ENCODE results near the gene POLG2.
"Not testable (repeated sequence)": the region's sequence is repeated elsewhere in the genome, so short reads cannot be mapped to it uniquely, and the experiment has no call there.

The POLG2 gene

DNA sequence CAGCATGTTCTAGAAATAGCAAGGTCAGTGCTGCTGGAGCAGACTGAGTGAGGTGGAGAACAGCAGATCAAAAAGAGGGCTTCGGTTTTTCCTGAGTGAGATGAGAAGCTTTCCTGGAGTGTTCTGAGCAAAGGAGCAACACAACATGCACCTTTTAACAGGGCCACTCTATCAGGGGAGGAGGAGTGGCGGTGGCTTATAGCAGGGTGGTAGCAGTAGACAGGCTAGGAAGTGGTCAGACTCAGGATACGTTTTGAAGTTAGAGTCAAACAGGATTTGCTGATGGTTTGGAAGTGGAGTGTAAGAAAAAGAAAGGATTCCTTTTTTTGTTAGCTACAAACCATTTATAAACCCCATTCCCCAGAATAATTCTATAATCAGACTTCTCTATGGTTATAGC is 12.5 kb downstream of the POLG2 start:
- no peak for DNase-seq (ENCODE audit: low spot score)

DNA sequence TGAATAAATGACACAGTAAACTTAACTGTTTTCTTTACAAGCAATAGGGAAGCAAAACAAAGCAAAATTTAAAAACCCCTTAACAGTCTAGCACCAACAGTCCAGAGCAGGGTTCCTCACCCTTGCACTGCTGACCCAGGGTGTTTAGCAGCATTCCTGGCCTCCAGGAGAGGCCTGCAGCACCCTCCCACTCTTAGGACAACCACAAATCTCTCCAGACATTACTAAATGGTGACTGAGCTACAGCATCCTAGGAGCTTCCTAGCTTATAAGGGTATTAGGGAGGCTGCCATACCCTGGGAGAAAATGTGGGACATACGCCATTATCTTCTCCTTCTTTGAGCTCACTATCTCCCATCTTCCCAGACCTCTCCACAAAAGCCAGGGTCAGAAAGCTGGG is 15.9 kb downstream of the POLG2 start:
- no peak for DNase-seq (ENCODE audit: low spot score)

DNA sequence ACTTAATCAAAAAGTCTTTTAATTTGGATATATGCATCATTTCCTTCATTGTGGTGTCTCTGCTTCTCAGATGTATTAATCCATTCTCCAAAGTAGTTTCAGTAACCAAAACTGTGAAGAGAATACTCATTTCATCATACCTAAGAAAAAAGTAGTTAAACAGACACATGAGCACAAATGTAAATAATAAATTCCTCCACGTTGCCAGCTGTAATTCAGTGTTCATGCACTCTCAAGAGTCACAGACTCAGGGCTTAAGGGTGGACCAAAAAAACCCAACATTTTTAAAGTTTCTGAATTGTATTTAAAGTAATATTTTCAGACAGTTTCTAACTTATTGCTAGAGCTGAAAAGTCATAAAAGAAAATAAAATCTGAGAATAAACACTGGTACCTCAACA is 19.0 kb downstream of the POLG2 start:
- DNase-seq (ENCODE audit: low spot score), result no peak

DNA sequence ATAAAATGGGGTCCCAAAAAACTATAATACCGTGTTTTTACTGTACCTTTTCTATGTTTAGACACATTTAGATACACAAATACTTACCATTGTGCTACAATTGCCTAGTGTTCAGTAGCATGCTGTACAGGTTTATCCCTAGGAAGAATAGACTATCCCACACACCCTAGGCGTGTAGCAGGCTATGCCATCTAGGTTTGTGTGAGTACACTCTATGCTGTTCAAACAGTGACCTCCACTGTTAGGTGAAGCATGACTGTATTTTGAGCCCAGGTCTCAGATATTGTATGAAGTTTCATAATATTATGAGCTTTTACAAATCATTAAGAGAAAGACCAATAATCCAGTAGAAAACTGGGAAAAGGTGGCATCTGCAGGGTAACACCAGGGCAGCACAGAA is 24.3 kb downstream of the POLG2 start:
- no peak for DNase-seq (ENCODE audit: low spot score)

DNA sequence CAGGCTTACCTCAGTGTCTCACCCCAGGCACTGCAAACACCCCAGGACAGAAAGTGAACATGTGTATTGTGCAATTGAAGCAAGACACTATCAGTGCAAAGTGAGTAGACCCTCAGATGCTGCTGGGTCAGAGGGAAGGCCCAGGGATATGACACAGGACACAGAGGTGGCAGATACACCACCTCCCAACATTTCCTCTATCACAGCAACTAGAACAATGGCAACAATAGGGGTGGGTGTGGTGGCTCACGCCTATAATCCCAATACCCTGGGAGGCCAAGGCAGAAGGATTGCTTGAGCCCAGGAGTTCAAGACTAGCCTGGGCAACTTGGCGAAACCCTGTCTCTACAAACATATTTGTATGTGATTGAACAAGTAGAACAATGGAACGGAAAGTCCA is 25.4 kb downstream of the POLG2 start:
- no peak for DNase-seq (ENCODE audit: low spot score)

DNA sequence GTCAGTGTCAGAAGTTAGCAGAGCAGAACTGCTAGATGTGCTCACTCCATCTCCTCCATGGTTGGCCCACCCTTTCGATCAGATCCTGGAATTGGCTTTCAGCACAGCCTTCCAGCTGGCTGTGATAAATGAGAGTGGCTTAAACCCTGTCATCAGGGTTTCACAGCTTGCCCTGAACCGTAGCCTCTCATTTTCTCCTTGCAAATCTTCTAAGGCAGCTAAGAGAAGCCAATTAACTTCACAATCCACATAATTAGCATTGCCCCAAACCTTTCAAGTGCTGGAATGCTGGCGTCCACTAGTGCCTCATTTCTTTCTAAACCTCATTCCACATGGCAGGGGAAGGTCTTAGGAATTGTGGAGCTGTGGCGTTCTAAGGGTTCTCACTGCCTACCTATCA is 26.2 kb downstream of the POLG2 start:
- DNase-seq (ENCODE audit: low spot score), result no peak

DNA sequence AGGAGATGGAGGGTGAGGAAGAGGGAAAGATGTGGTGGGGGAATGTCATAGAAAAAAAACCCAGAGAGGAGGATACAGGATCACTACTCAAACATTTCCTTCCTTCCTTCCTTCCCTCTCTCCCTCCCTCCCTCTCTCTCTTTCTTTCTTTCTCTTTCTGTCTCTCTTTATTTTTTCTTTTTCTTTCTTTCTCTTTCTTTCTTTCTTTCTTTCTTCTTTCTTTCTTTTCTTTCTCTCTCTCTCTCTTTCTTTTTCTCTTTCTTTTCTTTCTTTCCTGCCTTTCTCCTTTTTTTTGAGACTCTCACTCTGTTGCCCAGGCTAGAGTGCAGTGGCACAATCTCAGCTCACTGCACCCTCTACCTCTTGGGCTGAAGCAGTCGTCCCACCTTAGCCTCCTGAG is 30.0 kb downstream of the POLG2 start:
- DNase-seq (ENCODE audit: low spot score), result not testable (repeated sequence)

DNA sequence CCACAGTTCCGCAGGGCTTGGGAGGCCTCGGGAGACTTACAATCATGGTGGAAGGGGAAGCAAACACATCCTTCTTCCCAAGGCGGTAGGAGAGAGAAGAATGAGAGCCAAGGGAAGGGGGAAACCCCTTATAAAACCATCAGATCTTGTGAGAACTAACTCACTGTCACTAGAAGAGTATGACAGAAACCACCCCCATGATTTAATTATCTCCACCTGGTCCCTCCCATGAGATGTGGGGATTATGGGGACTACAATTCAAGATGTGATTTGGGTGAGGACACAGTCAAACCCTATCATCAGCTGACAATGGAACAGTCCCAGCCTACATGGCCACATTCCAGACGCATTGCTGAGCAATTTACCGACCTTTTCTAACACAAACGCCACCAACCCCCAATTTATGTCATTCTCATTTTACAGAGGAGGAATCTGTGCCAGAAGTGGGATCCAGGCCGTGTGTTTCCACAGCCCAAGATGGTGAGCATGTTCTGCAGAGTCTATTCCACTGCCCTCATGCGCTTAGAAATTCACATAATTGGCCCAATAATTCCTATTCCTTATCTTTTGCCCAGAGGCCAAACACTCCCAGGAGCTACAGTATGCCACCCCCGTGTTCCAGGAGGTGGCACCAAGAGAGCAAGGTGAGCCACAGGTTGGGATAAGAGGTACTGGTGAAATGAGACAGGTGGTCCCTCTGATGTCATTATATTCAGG is 30.7 kb downstream of the POLG2 start:
- DNase-seq (ENCODE audit: low spot score), result no peak

DNA sequence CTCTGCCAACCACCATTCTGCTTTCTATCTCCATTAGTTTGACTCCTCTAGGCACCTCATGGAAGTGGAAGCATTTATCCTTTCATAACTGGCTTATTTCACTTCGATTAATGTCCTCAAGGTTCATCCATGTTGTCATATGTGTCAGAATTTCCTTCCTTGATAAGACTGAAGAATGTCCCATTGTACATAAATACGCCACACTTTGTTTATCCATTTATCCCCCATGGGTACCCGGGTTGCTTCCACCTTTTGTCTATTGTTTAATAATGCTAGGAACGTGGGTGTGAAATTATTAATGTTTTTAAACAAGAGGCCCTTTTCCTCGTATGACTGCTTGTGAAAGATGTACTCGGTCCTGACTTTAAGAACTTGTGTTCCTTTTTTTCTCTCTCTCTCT is 35.1 kb downstream of the POLG2 start:
- DNase-seq (ENCODE audit: low spot score), result no peak

DNA sequence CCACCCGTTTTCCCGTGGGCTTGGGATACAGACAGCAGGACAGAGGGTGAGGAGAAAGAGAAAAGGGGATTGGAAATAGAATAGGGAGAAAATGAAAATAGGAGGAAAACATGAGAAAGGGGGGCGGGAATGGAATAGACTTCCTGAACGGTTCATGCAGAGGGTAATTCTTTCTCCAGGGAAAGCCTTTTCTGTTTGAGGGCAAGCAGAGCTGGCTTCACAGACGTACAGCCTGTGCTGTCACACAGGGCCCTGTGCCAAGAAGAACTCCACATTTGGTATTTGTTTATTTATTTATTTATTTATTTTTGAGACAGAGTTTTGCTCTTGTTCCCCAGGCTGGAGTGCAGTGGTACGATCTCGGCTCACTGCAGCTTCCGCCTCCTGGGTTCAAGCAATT is 35.9 kb downstream of the POLG2 start:
- no peak for DNase-seq (ENCODE audit: low spot score)

DNA sequence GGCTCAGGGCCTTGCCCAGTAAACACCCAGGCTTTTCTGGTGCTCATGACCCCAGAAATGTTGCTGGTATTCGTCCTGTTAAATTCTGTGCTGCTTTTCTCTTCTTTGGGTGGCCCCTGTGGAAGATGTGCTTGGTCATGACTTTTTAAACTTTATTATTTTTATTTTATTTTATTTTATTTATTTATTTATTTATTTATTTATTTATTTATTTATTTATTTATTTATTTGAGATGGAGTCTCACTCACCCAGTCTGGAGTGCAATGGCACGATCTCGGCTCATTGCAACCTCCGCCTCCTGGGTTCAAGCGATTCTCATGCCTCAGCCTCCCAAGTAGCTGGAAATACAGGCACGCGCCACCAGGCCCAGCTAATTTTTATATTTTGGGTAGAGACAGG is 37.0 kb downstream of the POLG2 start:
- not testable (repeated sequence) for DNase-seq (ENCODE audit: low spot score)

DNA sequence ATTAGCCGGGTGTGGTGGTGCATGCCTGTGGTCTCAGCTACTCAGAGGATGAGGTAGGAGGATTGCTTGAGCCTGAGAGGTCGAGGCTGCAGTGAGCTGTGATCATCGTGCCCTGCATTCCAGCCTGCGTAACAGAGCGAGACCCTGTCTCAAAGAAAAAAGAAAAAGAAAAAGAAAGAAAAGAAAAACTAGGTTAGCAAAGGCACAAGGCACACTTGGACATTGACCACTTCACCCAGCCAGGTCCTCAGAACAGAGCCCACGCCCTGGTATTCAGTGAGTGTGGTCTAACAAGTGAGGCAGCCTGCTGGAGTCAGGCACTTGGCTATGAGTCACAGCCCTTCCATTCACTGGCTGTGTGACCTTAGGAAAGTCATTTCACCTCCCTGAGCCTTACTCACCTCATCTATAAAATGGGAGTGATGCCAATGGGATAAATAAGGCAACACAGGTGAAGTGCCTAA is 37.5 kb downstream of the POLG2 start:
- DNase-seq (ENCODE audit: low spot score), result peak; percentile 75

DNA sequence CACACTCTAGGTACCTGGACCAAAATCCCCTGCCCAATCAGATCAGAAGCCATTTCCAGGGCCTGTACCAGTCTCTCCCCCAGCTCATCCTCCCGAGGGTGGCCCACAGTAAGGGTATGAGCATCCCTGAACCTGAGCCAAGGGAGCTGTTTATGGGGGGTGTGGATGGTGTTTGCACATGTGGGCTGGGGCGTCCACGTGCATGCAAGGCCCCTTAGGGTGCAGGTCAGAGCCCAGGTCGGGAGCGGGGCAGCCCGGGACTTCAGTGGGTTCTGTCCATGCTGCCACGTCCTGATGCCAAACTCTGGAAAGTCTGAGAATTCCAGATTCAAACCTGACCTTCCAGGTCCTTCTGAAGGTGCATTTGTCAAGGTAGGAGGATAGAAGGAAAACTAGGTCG is 38.1 kb downstream of the POLG2 start:
- no peak for DNase-seq (ENCODE audit: low spot score)

DNA sequence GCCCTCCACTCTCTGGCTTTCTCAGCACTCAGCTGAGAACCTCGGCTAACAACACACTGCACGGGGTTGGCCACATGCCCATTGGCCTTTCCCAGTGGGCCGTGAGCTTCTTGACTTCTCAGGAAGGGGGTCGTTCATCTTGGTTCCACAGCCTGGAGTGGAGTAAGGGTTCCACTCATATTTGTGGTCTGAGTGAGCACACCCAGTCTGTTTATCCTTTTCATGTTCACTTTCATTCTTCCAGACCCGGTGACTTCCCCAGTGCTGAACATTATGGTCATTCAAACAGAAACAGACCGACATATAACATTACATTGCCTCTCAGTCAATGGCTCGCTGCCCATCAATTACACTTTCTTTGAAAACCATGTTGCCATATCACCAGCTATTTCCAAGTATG is 39.7 kb downstream of the POLG2 start:
- no peak for DNase-seq (ENCODE audit: low spot score)

DNA sequence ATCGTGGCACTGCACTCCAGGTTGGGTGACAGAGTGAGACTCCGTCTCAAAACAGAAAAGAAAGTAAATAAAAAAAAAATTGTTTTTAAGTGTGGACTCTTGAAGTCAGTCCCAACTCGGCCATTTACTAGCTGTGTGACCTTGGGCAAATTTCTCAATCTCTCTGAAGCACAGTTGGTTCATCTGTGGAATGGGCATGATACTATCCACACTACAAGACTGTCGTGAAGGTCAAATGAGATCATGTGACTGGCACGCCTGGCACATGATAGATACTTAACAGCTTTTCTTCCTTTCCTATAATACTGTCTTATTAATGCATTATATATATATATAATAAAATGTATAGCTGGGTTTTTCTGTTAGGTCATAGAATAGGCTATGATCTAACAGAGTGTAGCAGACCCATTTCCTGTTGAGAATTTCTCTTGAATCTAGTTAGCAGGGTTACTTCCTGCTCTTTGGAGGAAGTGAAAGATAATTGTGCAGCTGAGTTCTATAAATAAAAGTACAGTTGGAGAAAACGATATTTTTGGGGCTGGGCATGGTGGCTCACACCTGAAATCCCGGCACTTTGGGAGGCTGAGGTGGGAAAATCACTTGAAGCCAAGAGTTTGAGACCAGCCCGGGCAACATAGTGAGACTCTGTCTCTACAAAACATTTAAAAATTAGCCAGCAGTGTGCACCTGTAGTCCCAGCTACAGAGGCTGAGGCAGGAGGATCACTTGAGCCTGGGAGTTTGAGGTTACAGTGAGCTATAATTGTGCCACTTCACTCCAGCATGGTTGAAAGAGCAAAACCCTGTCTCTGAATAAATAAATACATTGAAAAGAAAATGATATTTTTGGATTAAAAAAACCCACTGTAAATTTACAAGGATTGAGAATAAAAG is 40.6 kb downstream of the POLG2 start:
- DNase-seq (ENCODE audit: low spot score), result peak; percentile 15

DNA sequence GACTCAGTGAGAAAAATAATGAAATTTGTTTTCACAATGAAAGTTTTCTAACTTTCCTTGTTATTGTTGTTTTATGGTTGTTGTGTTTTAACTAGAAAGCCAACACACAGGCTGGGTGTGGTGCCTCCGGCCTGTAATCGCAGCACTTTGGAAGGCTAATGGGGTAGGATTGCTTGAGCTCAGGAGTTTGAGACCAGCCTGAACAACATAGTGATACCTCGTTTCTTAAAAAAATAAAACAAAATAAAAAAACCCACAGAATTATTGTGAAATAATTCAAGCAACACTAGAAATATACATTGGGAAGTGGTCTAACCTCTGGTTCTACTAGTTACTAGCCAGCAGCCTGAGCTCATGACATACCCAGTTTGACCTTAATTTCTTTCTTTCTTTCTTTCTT is 47.3 kb downstream of the POLG2 start:
- DNase-seq (ENCODE audit: low spot score), result no peak

DNA sequence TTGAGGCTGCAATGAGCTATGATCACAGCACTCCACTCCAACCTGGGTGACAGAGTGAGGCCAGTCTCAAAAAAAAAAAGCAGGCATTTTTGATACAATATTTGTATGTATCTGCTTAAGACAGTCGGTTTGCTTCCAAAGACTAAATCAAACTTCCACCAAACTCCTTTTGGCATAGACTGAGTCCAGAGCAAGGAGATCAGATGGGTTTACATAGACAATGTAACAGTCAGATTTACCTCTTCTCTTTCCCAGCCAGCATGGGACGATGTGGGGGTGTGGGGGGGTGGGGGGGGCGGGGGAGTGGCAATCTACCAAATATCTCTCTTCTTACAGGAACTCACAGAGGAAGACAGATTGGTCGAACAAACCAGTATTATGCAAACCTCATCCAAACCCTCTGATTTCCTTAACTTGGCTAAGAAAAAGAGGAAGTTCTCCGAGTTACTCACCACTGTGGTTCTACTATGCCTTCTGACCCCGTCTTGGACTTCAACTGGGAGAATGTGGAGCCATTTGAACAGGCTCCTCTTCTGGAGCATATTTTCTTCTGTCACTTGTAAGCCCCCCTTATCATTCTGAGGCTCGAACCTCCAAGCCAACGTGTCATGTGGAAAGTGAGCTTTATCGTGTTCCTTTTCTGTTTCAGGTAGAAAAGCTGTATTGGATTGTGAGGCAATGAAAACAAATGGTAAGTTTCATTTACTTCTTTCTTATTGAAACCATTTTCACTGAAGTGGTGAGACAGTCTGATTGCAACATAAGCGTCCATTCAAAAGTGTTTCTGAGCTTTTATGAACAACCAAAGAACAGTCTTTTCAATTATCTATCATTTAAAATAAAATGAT is 48.0 kb downstream of the POLG2 start, which contains the start of gene MILR1:
Gene MILR1, plus strand, starts transcription at position 451 of the 848 bp plus-strand sequence. Its CDS starts 54 bp downstream, at position 505.
- DNase-seq (ENCODE audit: low spot score), result peak; percentile 68

DNA sequence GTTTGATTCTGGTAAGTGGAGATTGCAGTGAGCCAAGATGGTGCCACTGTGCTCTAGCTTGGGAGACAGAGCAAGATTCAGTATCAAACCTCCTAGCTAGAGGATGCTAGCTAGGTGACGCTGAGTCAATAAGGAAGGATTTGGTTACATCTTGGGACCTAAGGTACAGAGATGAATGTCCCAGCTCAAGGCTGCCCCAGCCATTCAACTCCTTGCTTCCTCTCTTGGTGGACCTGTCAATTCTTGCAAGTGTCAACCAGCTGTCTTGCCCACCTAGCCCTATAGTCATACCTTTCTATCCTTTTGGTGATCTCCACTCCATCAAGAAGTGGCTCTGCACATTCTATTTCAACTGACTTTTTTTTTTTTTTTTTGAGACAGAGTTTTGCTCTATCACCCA is 49.3 kb downstream of the POLG2 start:
- DNase-seq (ENCODE audit: low spot score), result no peak

DNA sequence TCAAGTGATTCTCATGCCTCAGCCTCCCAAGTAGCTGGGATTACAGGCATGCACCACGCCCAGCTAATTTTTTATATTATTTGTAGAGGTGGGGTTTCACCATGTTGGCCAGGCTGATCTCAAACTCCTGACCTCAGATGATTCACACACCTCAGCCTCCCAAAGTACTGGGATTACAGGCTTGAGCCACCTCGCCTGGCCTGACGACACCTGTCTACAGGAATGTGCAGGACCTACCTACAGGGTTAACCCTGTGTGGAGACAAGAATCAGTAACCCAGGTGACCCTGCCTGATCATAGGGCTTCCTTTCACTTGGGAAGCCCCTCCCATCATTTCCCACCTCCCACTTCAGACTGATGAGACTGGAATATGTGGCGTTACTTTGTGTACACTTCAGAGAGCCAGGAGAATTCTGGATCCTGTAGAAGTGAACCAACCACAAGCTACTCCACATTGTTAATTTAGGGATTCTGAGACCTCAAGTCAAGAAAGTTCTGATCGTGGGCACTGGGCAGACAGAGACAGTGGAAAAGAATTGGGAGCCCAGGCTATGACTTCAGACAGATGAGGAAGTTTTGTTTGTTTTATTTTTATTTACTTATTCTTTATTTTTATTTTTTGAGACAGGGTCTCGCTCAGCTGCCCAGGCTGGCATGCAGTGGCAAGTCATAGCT is 53.6 kb downstream of the POLG2 start:
- peak; percentile 72 for DNase-seq (ENCODE audit: low spot score)

DNA sequence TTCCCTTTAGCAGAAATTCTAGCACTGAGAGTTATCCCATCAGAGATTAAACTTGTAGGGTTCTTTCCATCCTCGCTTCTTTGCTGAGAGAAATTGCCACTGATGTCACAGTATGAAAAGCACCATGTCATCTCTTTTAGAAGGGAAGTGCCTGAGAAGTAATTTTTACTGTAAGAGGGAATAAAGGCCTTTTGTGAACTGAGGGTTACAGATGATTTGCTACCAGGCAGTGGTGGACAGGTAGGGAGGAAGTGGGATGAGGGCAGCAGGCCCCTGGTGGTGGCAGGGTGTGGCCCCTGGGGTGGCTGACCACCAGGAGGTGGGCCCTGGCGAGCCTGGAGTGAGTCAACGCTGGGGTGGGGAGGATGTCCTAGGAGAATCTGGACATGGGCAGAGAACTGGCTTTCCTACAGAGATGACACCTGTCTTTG is 54.3 kb downstream of the POLG2 start:
- DNase-seq (ENCODE audit: low spot score), result peak; percentile 20

DNA sequence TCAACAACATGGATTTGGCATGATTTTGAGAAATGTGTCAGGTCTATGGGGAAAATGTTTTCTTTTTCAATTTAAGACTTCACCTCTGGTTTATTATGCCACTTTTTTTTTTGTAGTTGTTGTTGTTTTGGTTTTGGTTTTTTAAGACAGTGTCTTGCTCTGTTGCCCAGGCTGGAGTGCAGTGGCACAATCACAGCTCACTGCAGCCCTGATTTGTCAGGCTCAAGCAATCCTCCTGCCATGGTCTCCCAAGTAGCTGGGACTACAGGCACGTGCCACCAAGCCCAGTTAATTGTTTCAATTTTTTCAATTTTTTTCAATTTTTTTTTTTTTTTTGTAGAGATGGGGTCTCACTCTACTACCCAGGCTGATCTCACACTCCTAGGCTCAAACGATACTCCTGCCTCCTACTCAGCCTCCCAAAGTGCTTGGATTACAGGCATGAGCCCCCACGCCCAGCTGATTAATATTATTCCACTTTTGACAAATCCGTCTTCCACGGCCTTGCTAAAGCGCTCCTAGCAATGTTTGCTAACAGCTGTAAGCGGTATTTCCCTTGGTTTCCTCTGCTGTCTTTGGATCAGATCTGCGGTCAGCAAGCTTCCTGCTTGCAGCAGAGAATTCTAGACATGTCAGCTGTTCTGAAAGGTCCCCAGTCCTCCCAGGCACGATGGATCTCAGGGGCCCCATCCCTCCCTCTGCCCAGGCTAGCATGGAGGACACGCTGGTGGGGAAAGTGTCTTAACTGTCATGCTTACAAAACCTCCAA is 54.9 kb downstream of the POLG2 start:
- DNase-seq (ENCODE audit: low spot score), result no peak
